ENCODE measurements around the gene FBXL15. TPM values are rescaled to one million over a fixed set of nuclear protein-coding genes. Genes with fewer than 3 reads are reported as not detected.

The FBXL15 gene
- total and polyA plus RNA-seq, 2 of the 13 experiments (the other 11 are each of a cell fraction or from before 2014, with no cell fraction given) = 4.3 to 8.3 TPM

- TF ChIP-seq ZBTB10 (CRISPR knock-in tag; IDR thresholded peaks at IDR 0.05; ENCODE audit: borderline replicate concordance) (peak; percentile 47; the same call in 1 of the 2 replicates), ZNF253 (CRISPR knock-in tag; IDR thresholded peaks at IDR 0.05; ENCODE audit: borderline replicate concordance) (no peak), CSRNP1 (CRISPR knock-in tag; IDR thresholded peaks at IDR 0.05) (no peak), ZNF574 (CRISPR knock-in tag; IDR thresholded peaks at IDR 0.05) (peak; percentile 25; the same call in 1 of the 2 replicates), HNF4A (CRISPR knock-in tag; IDR thresholded peaks at IDR 0.05) (peak; percentile 25; the same call in 1 of the 2 replicates), ZNF12 (CRISPR knock-in tag; IDR thresholded peaks at IDR 0.05) (no peak), ZMYM3 (CRISPR knock-in tag; IDR thresholded peaks at IDR 0.05) (no peak), ZFP36 (IDR thresholded peaks at IDR 0.05; ENCODE audit: borderline replicate concordance, low read depth, low read length, partially characterized antibody) (no peak), LBX2 (CRISPR knock-in tag; IDR thresholded peaks at IDR 0.05; ENCODE audit: borderline replicate concordance) (no peak), HINFP (CRISPR knock-in tag; IDR thresholded peaks at IDR 0.05; ENCODE audit: low read depth) (no peak), CREB1 (IDR thresholded peaks at IDR 0.05) (no peak), CREB1 (CRISPR knock-in tag; IDR thresholded peaks at IDR 0.05) (no peak), FOXK2 (IDR thresholded peaks at IDR 0.05) (no peak), TOE1 (CRISPR knock-in tag; IDR thresholded peaks at IDR 0.05) (no peak), CHD4 (IDR thresholded peaks at IDR 0.05; ENCODE audit: borderline replicate concordance, low read length) (no peak), ATF6 (CRISPR knock-in tag; conservative IDR thresholded peaks at IDR 0.05) (no peak)
- TF ChIP-seq, protein P1, sequence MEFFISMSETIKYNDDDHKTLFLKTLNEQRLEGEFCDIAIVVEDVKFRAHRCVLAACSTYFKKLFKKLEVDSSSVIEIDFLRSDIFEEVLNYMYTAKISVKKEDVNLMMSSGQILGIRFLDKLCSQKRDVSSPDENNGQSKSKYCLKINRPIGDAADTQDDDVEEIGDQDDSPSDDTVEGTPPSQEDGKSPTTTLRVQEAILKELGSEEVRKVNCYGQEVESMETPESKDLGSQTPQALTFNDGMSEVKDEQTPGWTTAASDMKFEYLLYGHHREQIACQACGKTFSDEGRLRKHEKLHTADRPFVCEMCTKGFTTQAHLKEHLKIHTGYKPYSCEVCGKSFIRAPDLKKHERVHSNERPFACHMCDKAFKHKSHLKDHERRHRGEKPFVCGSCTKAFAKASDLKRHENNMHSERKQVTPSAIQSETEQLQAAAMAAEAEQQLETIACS (CRISPR knock-in tag; IDR thresholded peaks at IDR 0.05) = no peak
These were observed 13.0 kb downstream of the FBXL15 start (continued) for GRCh38 chr10:102433619-102434046.

All from HepG2 (cell line).